Amygdala (tissue), 56 donors: ENCODE data around the gene SERINC2.
"Not testable (repeated sequence)": the region's sequence is repeated elsewhere in the genome, so short reads cannot be mapped to it uniquely, and the experiment has no call there.

Experiments used
- DNase-seq, 56 donors: peaks; one replicate each; lab custom pipeline; 2025; lab: John Stamatoyannopoulos, UW

SERINC2 gene

DNA sequence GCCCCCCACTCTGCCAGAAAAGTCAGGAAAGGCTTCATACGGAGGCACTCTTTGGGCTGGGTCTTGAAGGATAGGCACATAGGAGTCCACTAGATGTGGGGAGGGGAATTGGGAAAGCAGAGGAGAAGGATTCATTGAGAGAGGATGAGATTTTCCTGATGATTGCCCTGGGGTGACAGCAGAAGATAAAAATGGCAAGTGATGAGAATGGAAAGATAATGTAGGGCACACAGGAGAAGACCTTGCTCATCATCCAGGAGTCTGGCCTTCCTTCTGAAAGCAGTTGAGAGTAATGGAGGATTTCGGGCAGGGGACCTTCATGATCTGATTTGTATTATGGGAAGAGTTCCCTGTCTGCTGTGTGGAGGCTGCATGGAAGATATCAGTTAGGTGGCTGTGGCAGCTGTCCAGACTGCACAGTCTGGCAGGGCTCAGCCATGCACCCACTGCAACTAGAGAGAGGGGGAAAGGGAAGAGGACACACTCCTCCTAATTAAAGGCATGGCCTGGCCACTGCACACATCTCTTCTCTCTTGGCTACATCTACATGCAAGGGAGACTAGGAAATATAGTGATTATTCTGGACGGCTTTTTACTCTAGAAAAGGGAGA, 30.5 kb upstream of the SERINC2 start:
- DNase-seq = no peak

GRCh38 chr1:31383967-31384366, 29.0 kb upstream of the SERINC2 start:
- DNase-seq = no peak

DNA sequence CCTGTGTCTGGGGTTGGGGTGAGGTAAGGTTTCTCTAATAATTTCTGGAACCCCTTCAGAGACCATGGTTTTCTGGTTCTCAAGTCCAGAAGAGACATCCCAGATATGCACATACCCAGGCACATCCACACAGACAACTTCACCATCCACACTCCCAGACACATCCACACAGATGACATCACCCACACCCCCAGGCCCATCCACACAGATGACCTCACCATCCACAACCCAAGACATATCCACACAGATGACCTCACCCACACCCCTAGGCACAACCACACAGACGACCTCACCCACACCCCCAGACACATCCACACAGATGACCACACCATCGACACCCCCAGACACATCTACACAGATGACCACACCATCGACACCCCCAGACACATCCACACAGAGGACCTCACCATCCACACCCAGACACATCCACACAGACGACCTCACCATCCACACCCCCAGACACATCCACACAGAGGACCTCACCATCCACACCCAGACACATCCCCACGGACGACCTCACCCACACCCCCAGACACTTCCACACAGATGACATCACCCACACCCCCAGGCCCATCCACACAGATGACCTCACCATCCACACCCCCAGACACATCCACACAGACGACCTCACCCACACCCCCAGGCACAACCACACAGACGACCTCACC, 26.3 kb upstream of the SERINC2 start:
- not testable (repeated sequence) for DNase-seq

DNA sequence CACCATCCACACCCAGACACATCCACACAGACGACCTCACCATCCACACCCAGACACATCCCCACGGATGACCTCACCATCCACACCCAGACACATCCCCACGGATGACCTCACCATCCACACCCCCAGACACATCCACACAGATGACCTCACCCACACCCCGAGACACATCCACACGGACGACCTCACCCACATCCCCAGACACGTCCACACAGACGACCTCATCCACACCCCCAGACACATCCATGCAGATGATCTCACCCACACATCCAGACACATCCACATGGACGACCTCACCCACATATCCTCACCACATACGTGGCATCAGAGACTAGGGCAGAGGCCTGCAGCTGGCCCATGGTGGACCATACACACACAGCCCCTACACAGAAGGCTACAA, 25.4 kb upstream of the SERINC2 start:
- DNase-seq = peak in 1 of 56 donors; percentile 37

GRCh38 chr1:31389616-31390015, 23.4 kb upstream of the SERINC2 start:
- no peak for DNase-seq

DNA sequence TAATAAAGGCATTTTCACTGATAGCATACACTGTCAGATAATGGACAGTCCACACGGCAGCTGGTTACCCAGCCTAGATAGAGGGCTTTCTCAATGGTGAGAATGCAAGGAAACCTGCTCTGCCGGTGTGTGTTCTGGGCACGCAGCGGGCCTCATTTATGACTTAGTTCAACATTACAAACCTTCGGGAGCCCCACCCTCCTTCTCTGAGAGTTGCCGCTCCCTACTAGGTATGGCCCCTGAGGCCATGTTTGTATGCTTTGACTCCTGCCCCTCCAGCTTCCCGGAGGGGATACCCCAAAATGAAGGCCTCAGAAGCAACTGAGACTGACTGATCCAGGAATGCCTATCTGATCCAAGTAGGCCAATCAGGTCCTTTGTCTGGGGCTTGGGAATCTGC, 22.9 kb upstream of the SERINC2 start:
- DNase-seq = no peak

- no peak for DNase-seq
Measured at GRCh38 chr1:31393463-31393862, 19.6 kb upstream of the SERINC2 start.

DNA sequence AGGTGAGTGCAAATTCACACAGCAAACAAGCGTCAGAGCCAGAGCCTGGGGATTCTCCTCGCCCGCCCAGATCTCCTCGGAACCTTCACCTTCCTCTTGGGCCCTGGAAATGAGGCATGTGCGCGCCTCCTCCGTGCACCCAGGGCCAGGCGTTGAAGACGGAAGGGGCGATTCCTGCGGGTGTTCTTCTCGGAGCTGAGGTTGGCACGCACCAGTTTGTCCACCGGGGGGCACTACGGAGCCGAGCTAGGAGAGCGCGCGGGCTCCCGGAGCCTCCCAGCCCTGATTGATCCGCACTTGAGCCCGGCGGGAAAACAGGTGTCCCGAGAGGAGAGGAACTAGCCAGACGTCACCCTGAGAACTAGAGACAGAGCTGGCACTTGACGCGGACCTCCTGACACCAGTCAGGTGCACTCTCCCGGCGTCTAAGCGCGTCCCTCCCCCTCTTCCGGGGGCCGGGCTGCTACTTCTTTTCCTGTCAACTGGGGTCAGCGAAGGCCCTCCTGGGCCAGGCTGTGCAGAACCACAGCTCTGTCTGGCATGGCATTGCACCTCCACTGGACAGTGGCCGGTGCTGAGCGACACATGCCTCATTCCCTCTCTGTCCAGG, 18.3 kb upstream of the SERINC2 start:
- DNase-seq = peak in 45 of 56 donors; percentile 14 to 85 (median 58)

DNA sequence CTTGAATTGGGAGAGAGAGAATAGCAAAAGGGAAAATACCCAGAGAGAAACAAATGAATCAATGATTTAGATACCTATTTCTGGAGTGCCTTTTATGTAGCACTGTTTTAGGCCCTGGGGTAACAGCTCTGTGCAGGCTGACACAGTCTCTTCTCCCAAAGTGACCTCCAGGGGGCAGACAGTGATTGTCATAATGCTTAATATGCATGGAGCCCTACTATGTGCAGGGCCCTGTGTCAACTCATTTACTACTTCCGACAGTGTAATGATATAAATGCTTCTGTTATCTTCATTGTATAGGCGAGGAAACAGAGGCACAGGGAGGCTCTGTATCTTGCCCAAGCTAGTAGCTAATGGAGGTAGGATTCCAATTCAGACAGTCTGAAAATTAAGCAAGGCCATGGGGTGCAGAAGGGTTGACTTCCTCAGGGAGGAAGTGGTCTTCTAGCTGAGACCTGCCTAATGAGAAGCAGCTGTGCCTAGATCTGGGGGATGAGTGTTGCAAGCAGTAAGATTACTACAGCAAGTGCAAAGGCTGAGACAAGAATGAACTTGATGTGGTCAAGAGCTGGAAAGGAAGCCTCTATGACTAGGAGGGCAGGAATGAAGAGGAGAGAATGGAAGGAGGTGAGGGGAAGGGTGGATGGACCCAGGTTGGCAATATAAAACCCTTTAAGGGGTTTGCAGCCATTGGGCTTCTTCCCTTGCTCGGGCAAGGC, 16.2 kb upstream of the SERINC2 start:
- DNase-seq = no peak

DNA sequence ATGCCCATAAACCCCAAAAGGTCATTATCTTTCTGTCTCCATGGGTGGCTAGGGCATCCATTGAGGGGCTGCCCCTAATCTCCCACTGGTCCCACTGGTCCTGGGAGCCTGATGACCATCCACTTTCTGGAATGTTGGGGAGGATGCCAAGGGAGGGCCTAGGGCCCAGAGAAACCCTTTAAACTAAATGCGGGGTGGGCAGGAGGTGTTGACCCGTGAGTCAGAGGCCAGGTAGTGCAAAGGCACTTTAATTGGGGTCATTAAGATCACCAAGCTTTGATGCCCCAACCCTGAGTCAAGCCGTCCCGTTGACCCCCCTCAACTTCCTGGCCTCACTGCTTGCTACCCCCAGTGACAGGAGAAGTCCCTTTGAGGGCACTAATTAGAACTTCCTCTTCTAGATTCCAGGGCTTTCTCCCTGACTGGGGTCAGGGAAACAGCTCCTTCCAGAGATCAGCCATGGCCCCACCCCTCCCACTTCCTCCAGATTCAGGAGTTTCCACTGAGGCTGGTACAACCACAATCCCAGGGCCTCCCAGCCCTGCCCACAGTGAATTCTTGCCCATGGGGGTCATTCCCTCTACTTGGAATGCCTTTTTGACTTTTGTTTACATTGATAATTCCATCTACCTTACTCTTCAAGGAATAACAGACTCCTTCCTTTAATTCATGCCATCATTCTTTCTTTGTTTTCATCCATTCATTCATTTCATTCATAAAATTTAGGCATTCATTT, 15.5 kb upstream of the SERINC2 start:
- no peak for DNase-seq

GRCh38 chr1:31398246-31398645, 14.8 kb upstream of the SERINC2 start:
- DNase-seq = no peak

GRCh38 chr1:31399976-31400375, 13.0 kb upstream of the SERINC2 start:
- no peak for DNase-seq

- DNase-seq = no peak
Measured at GRCh38 chr1:31400393-31400792, 12.6 kb upstream of the SERINC2 start.

DNA sequence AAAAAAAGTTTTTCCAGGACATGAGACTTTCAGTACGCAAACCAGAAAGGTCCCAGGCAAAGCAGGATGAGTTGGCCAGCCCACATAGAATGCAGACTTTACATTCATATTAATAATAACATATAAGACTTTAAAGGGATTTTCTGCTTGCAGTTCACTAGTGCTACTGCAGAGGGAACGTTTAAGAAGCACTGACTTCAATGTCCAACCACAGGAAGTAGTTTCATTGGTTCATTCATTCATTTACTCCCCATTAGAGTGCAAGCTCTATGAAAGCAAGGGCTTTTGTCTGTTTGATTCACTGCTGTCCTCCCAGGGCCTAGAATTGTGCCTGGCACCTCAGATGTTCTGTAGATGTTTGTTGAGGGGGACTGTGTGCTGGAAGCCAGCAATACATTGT, 11.8 kb upstream of the SERINC2 start:
- no peak for DNase-seq

- no peak for DNase-seq
Measured at GRCh38 chr1:31405578-31406245, 7.3 kb upstream of the SERINC2 start.

- DNase-seq = no peak
Measured at GRCh38 chr1:31407029-31407626, 5.9 kb upstream of the SERINC2 start.

DNA sequence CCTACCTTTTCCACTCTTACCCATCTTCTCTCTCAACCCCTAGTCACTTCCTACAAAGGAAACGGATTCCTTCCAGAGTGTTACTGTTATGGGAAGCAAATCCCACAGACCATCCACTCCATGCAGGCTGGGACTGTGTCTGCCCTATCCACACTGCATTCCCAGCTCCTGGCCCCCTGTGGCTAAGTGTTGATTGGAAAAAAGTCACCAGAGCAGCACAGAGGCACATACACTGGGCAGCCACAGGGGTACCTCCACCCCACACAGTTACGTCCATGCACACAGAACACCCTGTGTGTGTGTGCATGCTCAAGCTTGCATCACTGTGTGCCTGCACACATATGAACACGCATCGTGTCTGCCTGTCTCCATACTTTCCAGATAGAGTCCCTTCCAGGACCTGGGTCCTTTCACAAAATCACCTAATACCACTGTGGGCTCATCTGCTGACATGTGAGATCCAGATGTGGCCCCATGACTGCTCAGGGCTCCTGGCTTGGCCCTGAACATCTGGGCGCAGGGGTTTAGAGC, 4.2 kb upstream of the SERINC2 start:
- DNase-seq = no peak

DNA sequence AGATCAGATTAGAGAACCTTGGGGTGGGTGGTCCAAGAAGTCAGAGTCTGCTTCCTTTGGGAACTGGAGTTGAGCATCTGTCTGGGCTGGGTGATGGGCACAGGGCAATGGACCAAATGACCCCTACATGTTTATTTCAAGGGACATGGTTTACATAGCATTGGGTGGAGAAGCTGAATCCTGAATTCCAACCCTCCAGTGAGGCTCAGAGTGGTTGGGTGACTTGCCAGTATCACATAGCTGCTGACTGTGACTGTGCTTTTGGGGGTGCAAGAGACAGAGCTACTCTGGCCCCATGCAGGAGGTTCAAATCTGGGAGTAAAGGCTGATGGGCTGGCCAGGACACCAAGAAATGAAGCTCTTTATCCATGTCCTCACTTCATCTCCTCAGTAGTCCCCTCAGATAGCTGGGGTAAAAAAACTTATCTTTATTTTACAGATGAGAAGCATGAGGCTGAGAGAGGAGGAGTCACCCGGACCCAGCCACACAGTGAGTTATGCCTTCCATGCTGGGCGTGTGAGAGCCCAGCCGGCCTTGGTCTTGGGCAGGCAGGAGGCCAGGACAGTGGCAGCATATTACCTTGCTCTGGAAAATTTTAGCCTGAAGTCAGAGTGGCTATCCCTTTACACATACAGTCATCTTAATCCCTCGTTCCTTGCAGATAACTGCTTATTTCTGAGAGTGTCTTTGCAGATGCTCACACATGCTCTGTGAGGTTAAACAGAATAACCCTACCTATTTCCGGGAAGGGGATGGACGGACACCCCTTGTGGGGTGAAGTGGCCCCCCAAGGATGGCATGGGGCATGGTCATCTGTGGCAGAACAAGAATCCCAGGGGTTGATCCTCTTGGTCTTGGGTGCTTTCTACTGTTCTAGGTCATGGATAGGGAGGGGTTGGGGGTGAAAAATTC, 2.8 kb upstream of the SERINC2 start:
- DNase-seq = no peak
